ENCODE measurements around the gene FCSK.

FCSK gene

DNA sequence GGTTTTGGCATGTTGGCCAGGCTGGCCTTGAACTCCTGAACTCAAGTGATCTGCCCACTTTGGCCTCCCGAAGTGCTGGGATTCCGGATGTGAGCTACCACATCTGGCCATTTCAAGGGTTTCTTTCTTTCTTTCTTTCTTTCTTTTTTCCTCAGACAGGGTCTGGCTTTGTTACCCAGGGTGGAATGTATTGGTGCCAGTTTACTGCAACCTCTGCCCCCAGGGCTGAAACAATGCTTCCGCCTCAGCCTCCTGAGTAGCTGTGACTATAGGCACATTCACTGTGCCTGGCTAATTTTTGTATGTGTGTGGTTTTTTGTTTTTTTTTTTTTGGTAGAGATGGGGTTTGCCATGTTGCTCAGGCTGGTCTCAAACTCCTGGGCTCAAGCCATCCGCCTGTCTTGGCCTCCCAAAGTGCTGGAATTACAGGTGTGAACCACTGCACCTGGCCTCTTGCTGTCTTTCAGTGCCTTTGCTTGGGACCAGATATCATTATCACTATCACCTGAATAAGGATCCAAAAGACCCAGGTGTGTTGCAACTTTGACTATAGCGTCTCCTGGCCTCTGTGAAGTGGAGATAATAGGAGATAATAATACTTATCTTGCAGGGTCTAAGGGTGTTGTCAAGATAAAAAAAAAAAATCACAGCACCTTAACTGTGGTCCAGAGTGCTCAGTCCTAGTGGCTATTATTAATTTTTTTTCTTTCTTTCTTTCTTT lies 3.2 kb downstream of the FCSK start:
- no peak for DNase-seq

DNA sequence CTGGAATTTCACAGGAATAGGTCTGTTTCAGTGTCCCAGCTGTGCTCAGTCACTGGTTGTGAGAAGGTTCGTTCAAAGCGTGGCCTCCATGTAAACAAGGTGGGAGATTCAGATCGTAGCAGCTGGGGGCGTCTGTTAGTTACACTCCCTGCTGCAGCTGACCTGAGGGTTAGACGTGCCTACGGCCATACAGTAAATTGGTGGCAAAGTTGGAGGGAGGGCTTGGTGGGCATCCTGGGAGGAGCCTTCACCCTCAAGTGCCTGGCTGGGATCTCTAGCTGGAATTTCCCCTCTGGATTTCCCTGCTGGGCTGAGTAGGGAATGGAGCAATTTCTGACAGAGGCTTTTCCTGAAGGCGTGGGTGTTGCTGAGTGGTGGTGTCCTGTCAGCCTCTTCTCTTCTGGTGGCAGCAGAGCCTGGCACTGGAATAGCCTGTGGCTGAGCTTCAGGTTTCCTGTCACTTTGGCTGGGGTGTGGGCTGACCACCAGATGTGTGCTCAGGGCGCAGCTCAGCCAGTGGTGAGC lies 6.4 kb downstream of the FCSK start:
- DNase-seq: no peak

DNA sequence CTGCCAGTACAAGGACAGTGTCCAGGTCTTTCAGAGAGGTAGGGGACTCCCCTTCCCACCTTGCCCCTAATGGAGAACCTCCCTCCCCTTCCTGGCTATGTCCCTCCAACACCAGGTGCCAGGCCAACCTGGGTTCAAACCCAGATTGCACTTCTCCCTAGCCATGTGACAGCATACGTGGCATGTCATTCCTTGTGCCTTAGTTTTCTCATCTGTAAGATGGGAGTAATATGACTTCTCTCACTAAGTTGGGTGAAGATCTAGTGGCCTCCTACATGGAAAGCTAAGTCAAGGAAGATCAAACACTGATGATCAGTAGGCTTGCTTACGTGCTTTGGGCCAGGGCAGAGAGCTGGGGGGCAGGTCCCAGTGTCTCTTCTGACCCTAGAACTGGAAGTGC lies 8.8 kb downstream of the FCSK start:
- no peak for DNase-seq

DNA sequence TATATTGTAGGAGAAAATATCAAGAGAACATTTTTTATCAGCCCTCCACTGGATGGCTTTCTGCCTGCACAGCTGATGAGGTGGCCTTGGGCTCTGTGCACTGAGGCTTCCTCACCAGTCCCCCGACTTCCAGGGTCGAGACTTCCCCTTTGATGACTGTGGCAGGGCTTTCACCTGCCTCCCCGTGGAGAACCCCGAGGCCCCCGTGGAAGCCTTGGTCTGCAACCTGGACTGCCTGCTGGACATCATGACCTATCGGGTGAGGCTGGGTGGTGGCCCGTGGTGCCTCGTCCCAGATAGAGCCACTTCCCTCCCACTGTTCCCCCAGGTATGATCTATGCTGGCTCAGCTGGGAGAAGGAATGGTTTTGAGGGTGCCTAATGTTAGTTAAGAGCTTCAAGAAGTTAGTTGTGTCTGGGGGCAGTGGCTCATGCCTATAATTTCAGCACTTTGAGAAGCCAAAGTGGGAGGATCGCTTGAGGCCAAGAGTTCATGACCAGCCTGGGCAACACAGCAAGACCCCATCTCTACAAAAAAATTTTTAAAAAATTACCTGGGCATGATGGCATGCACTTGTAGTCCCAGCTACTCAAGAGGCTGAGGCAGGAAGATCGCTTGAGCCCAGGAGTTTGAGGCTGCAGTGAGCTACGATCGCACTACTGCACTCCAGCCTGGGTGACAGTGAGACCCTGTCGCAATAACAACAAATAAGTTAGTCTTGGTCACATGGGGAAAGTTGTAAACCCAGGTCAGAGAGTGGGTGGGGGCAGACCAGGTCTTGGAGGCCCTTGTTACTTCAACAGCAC lies 11.8 kb downstream of the FCSK start:
- DNase-seq: no peak

DNA sequence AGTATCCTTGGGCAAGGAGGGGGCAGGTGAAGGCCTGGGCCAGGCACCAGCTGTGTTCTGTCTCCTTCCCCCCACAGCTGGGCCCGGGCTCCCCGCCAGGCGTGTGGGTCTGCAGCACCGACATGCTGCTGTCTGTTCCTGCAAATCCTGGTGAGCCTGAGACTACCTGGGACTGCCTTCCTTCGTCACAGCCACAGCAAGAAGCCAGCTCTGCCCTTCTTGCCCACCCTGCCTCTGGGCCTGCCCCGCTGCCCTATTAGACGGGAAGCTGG lies 12.3 kb downstream of the FCSK start:
- no peak for DNase-seq

DNA sequence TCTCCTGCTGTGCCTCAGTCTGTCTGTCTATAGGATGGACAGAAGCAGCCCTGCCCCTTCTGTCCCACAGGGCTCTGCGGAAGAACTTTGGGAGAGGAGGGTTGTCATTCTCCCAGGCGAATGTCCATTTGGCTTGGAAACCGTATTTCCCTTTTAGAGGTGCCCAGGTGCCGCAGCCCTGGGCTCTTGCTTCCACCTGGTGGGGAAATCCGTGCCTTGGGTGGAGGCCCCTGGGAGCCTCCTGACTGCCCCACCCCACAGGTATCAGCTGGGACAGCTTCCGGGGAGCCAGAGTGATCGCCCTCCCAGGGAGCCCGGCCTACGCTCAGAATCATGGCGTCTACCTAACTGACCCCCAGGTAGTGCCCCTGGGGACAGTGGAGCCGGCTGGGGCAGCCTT lies 12.7 kb downstream of the FCSK start:
- DNase-seq: no peak

DNA sequence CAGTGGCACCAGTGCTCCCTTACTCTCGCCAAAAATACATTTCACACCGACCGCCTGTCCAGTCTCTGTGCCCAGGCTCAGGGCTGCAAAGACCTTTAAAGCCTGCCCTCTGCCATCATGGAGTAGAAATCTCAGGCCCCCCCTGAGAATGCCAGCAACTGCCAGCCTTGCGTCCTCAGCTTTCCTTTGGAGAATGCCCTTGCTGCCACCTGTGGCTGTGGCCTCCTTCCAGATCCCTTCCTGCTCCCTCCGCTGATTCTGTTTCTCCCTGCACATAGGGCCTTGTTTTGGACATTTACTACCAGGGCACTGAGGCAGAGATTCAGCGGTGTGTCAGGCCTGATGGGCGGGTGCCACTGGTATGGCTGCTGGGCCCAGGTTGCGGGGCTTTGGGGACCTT lies 13.2 kb downstream of the FCSK start:
- no peak for DNase-seq

DNA sequence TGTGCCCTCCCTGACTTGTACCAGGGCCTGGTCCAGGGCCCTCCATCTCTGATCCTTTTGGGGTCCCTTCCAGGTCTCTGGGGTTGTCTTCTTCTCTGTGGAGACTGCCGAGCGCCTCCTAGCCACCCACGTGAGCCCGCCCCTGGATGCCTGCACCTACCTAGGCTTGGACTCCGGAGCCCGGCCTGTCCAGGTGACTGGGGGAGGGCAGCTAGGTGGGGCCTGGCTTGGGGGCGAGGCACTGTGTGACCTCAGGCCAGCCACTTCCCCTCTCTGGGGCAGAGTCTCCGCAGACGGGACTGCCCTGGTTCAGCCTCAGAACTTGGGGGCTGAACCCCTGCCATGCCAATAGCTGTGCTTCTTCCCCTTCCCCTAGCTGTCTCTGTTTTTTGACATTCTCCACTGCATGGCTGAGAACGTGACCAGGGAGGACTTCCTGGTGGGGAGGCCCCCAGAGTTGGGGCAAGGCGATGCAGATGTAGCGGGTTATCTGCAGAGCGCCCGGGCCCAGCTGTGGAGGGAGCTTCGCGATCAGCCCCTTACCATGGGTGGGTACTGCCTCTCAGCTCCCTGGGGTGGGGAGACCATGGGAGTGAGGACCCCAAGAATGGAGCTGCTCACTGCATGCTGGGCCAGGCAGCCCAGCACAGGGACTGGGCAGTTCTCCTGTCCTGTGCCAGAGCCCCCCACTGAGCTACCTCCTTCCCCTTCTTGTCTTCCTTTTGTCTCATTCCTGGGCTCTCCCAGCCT lies 14.6 kb downstream of the FCSK start:
- DNase-seq: no peak

DNA sequence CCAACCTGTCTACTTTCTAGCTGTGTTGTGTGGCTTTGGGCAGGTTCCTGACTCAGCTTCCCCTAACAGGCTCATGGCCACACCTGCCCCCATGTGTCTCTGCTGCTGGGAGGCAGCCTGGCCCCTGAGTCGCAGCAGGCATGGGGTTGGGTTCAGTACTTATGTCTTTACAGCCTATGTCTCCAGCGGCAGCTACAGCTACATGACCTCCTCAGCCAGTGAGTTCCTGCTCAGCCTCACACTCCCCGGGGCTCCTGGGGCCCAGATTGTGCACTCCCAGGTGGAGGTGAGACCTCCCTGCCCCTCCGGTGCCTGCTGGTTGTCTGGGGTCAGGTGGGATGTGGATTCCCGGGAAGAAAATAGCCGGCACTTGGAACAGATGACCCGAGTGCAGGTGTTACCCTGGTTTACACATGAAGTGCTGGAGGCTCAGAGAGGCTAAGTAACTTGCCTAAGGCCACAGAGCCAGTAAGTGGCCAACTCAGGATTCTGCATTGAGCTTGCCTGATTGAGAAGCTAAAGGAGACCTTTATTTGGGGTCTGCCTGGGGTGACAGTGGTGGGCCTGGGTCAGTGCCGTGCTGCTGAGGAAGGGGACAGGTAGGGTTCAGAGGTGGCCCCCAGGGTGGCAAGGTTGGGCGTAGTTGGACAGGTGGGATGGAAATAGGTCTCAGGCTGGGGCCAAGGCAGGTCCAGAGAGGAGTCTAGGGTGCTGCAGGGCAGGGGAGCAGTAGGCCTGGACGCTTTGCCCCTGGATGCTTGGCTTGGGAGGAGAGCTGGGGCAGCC lies 15.9 kb downstream of the FCSK start:
- DNase-seq: no peak

DNA sequence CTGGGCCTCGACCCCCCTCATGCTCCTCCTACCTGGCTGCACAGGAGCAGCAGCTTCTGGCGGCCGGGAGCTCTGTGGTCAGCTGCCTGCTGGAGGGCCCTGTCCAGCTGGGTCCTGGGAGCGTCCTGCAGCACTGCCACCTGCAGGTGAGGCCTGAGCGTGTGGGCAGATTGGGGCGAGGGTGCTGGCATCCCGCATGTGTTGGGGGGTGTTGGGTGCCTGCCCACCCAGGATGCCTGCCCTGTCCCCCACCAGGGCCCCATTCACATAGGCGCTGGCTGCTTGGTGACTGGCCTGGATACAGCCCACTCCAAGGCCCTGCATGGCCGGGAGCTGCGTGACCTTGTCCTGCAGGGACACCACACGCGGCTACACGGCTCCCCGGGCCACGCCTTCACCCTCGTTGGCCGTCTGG lies 16.5 kb downstream of the FCSK start:
- no peak for DNase-seq

DNA sequence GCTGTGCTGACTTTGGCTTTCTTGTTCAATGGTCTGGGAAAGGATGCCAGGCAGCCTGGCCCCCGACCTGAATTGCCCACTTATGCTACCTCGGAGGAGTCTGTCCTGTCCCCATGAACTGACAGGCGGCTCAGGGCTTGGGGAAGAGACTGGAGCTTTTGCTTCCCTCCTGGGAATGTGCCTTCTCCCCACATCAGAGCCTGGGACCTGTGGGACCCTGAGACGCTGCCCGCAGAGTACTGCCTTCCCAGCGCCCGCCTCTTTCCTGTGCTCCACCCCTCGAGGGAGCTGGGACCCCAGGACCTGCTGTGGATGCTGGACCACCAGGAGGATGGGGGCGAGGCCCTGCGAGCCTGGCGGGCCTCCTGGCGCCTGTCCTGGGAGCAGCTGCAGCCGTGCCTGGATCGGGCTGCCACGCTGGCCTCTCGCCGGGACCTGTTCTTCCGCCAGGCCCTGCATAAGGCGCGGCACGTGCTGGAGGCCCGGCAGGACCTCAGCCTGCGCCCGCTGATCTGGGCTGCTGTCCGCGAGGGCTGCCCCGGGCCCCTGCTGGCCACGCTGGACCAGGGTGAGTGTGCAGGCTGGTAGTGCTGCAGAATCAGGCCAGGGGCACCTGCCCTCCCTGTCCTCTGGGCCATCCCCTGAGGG lies 18.5 kb downstream of the FCSK start:
- no peak for DNase-seq

DNA sequence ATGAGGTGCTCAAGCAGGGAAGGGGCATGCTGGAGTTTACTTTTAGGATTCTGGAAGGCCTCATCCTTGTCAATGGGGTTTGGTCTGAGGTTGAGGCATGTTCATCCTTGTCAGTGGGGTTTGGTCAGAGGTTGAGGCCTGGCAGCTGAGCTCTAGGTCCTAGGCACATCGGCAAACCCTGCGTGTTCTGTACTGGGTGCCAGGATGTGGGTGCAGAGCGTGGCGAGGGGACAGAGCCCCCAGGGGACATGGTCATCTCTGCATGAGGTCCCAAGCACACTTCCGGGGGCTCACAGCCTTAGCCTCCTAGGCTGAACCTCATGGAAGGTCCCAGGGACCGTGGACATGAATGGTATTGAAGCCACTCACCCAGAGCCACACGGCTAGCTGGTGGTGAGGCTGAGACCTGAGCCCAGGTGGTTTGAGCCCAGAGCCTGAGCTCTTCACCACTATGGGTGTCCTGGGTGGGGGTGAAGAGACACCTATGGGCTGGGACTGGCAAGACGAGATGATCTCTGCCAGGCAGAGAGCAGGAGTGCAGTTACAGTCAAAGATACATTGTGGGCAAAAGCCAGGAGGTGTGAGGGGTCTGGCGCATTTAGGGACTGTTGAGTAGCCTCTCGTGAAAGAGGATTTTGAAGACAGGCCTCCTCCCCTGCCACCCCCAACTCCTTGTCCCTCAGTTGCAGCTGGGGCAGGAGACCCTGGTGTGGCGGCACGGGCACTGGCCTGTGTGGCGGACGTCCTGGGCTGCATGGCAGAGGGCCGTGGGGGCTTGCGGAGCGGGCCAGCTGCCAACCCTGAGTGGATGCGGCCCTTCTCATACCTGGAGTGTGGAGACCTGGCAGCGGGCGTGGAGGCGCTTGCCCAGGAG lies 19.3 kb downstream of the FCSK start:
- no peak for DNase-seq

DNA sequence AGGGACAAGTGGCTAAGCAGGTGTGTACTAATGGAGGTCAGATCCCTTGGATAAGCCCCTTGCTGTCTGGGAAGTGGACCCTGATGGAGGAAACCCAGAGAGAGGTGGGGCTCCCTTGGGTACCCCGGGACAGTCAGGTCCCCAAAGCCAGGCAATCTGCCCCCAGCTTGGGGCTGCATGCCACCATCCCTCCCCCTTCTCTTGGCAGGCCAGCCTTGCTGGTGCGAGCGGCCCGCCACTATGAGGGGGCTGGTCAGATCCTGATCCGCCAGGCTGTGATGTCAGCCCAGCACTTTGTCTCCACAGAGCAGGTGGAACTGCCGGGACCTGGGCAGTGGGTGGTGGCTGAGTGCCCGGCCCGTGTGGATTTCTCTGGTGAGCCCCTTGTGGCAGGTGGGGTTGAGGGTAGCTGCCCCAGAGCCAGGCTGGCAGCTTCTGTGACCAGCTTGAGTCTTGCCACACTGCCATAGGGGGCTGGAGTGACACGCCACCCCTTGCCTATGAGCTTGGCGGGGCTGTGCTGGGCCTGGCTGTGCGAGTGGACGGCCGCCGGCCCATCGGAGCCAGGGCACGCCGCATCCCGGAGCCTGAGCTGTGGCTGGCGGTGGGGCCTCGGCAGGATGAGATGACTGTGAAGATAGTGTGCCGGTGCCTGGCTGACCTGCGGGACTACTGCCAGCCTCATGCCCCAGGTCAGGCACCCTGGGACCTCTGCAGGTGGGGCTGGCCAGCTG lies 20.1 kb downstream of the FCSK start:
- no peak for DNase-seq

DNA sequence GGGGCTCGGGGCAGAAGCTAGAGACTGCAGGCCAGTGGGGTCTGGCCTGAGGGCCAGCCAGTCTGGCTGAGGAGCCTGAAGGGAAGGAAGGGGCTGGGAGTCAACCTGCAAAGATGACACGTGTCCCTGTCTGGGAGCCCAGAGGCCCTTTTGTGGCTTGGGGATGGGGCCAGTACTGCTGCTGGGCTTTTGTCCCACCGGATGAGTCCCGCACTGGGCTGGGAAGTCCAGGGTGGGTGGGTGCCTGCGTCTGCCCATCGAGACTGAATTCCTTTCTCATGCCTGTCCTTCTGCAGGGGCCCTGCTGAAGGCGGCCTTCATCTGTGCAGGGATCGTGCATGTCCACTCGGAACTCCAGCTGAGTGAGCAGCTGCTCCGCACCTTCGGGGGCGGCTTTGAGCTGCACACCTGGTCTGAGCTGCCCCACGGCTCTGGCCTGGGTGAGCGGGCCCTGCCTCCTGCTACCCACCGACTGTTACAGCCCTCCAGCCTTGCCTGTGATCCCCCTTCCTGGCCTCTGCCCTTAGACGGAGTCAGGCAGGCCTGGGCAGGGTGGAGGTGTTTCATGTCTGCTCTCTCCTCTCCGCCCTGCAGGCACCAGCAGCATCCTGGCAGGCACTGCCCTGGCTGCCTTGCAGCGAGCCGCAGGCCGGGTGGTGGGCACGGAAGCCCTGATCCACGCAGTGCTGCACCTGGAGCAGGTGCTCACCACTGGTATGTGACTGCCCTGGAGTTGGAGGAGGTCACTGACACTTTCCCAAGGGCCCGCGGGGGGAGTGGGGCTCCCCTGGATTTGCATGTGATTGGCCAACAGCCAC lies 20.9 kb downstream of the FCSK start:
- no peak for DNase-seq

DNA sequence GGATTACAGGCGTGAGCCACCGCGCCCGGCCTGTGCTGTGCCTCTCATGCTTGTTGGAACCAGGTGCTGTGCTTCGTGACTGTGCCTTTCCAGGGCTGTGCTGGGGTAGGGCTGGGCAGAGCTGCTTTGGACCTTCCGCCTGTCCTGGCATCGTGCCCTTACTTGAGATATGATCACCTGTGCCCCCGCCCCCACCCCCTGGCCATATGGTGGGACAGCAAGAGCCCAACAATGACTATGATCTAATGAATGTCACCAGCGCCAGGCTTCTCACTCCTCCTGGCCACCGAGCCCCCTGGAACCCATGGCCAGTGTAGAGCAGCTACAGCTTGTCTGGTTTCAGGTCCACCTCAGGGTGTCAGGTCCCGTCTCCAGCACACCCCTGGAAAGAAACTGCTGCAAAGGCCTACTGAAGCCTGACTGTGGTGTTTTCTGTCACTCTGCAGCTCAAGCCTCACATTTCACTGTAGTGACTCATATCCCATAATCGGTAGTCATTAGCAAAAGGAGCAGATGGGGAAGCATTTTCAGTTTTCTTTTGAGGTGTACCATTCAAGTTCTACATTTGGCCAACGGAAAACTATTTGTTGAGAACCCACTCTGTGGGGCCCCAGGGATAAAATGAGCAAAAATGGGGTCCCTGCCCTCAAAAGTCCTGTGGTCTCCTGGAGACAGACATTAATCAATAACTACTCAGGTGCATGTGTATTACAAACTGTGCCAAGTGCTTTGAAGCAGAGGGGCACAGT lies 22.1 kb downstream of the FCSK start:
- peak; percentile 64 to 67 for DNase-seq

DNA sequence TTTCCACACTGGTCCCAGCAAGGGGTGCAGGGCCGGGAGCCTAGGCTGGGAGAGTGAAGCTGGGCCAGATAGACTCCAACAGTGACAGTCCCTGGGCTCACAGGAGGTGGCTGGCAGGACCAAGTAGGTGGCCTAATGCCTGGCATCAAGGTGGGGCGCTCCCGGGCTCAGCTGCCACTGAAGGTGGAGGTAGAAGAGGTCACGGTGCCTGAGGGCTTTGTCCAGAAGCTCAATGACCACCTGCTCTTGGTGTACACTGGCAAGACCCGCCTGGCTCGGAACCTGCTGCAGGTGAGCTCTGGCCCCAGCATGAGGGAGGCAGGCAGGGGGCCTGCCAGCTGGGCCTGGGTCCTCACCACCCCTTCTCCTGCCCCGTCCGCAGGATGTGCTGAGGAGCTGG lies 23.8 kb downstream of the FCSK start:
- DNase-seq: no peak

DNA sequence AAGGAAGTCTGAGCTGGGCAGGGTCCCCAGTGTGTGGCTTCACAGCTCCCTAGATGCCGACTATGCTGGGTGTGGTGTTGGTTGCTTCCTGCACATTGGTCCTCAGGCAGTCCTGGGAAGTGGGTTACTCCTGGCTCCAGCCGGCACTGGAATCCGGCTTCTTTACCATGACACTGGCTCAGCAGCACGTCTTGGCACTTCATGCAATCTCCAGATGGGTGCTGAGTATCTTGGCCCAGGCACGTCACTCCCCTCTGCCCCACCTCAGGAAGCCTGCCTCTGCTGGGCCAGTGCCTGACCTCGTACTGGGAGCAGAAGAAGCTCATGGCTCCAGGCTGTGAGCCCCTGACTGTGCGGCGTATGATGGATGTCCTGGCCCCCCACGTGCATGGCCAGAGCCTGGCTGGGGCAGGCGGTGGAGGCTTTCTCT lies 24.5 kb downstream of the FCSK start:
- no peak for DNase-seq

DNA sequence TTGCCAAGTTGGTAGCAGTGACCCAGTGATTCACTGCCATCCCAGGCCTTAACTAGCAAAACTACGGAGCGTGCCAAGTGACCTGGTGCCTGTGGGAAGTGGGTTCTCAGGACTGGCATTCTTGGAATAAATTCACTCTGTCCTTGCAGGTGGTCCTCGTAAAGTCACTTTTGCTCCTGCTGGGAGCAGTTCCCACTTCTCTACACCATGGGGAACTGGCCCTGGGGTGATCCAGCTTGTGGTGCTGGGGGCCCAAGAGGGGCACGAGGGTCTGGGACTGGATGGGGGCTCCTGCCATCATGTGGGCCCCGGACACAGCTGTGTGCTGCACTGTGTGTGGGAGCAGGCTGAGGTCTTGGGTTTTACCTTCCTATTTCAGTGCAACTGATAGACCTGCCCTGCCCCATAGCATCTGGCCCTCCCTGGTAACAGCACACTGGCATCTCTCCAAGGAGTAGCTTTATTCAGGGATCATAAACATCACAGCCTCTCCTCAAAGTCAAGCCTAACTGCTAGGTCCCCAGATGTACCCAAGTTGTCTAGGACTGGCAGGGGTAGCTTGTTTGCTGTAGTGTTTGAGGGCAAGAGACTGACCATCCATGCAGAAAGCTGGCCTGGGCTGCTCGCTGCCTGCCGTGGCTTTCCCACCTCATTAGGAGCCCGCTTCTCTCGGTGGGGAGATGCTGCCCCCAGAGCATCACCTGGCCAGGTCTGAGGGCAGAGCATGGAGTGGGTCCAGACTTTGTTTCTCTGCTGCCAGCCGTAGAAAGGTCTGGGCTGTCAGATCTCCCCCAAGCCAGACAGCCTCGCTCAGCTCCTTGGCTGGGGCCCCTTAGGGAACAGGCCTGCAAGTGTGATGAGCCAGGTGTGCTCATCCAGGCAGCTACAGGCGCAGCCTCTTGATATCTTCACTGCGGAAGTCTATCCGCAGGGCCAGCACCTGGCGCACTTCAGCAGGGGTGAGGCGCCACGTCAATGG lies 26.0 kb downstream of the FCSK start:
- no peak for DNase-seq

All from activated CD4-positive, alpha-beta T cell treated with anti-CD3 and anti-CD28 coated beads, Interleukin-2, amount 50 U/mL, for 48 hours (primary cell).